HG03378 (cell line): ENCODE results near the gene GMEB1.
"Not testable (repeated sequence)": the region's sequence is repeated elsewhere in the genome, so short reads cannot be mapped to it uniquely, and the experiment has no call there.

Experiments used
- ATAC-seq: cut with Tn5 transposase; IDR thresholded peaks from one replicate; pipeline ENCODE4 v1.9.1; 2021; ENCODE audit warnings: mild to moderate bottlenecking, moderate library complexity; ENCODE audit not compliant: unreplicated experiment

The GMEB1 gene, protein sequence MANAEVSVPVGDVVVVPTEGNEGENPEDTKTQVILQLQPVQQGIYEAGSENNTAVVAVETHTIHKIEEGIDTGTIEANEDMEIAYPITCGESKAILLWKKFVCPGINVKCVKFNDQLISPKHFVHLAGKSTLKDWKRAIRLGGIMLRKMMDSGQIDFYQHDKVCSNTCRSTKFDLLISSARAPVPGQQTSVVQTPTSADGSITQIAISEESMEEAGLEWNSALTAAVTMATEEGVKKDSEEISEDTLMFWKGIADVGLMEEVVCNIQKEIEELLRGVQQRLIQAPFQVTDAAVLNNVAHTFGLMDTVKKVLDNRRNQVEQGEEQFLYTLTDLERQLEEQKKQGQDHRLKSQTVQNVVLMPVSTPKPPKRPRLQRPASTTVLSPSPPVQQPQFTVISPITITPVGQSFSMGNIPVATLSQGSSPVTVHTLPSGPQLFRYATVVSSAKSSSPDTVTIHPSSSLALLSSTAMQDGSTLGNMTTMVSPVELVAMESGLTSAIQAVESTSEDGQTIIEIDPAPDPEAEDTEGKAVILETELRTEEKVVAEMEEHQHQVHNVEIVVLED

DNA sequence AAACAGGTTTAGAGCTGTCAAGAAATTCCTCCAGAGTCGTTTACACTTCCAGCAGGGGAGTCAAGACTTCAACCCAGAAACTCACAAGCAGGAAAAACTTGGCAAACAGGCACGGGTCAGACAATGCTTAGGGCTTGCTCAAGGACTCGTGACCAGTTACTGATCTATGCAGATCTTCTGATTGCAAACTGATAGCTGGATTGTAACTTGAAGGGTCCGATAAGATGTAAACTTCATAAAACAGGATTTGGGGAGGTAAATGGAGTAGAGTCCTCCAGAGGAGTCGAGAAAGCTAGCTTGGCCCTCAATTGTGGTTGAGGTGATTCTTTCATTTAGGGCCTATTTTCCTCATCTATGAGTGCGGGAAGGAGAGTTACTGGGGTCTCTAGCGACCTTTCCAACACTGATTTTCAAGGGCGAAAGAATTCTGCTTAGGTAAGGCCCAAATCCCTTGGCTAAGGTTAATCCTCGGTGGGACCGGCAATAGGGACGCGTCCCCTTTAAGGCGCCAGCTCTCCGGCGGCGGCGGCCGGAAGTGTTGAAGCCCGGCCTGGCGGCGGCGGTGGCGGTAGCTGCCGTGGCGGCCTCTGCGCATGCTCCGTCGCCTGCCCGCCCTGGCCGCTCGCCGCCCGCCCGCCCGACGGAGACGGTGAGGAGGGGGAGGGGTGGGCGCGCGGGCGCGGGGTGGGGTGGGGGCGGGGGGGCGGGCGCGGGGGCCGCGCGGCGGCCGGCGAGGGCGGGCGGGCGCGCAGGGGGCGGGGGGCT, at the start of gene GMEB1:
GMEB1 (plus strand) TSS at position 594 of the 765 bp plus-strand sequence. CDS start 14,829 bp downstream, outside the sequence.
- ATAC-seq, result no peak

- ATAC-seq, result no peak
Observed at GRCh38 chr1:28631713-28632112, 36.9 kb upstream of the GMEB1 start.

DNA sequence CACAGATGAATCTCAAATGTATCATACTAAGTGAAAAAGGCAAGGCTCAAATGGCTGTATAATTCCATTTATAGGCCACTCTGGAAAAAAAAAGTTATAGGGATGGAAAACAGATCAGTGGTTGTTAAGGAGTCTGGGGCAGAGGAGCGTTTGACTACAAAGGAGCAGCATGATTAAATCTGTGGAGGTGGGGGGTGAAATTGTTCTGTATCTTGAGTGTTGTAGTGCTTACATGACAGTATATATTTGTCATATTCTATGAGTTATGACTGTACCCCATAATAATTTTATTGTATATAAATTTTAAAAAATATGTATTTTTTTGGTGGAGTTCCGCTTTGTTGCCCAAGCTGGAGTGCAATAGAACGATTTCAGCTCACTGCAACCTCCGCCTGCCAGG, 36.0 kb upstream of the GMEB1 start:
- ATAC-seq, result no peak

GRCh38 chr1:28640766-28641165, 27.8 kb upstream of the GMEB1 start:
- no peak for ATAC-seq

DNA sequence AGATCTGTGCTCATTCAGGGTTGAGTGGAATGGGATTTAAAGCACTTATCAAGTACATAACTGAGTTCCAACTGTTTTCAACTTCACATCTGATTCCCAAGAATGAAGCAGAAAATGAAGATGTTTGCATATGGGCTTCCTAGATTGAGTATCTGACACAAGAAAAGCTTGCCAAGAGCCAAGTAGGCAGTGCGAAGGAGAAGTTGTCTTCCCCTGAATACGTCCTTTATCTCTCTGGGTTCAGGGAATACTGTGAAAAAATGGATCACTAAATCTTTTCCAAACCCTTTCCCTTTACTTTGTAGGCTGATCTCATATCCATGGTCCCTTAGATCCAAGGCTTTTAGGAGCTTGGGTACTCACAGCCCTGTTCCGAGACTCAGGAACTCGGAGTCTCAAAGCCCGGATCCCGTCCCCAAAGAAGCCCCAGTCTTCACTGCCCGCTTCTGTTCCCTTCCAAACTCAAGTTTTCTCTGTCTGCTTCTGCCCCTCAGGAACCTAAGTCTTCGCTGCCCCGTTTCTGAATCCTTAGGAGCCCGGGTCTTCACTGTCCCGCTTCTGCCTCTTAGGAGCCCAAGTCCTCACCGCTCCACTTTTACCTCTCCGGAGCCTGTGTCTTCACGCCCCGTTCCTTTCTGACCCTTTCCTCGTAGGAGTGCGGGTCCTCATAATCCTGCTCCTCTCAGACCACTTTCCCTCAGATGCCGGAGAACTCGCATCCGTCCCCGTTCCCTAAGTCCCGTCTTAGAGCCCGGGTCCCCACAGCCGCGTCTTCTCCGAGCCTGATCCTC, 26.3 kb upstream of the GMEB1 start:
- ATAC-seq, result peak; percentile 4

- peak; percentile 67 for ATAC-seq
Observed at GRCh38 chr1:28642847-28643635, 25.5 kb upstream of the GMEB1 start, which contains the start of gene TAF12. Gene TAF12, minus strand, starts transcription at chr1:28643067. Its CDS starts 20,986 bp downstream, at chr1:28622081.

GRCh38 chr1:28644494-28644893, 24.1 kb upstream of the GMEB1 start:
- no peak for ATAC-seq

DNA sequence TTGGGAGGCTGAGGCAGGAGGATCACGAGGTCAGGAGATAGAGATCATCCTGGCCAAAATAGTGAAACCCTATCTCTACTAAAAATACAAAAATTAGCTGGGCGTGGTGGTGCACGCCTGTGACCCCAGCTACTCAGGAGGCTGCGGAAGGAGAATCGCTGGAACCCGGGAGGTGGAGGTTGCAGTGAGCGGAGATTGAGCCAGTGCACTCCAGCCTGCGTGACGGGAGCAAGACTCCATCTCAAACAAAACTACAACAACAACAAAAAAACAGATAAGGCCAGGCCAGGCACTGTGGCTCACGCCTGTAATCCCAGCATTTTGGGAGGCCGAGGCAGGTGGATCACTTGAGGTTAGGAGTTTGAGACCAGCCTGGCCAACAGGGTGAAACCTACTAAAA, 23.2 kb upstream of the GMEB1 start:
- not testable (repeated sequence) for ATAC-seq

DNA sequence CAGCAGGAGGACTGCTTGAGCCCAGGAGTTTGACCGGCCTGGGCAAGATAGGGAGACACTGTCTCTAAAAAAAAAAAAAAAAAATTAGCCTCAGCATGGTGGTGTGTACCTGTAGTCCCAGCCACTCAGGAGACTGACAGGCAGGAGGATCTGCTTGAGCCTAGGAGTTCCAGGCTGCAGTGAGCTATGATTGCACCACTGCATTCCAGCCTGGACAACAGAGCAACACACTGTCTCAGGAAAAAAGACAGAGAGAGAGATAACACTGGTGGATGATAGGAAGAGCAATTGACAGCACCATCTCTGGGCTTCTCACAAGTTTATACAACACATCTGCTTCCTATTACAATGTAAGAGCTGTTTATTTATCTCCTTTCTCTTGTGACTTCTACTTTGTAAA, 22.5 kb upstream of the GMEB1 start:
- no peak for ATAC-seq

GRCh38 chr1:28648008-28648473, 20.5 kb upstream of the GMEB1 start:
- peak; percentile 52 for ATAC-seq

DNA sequence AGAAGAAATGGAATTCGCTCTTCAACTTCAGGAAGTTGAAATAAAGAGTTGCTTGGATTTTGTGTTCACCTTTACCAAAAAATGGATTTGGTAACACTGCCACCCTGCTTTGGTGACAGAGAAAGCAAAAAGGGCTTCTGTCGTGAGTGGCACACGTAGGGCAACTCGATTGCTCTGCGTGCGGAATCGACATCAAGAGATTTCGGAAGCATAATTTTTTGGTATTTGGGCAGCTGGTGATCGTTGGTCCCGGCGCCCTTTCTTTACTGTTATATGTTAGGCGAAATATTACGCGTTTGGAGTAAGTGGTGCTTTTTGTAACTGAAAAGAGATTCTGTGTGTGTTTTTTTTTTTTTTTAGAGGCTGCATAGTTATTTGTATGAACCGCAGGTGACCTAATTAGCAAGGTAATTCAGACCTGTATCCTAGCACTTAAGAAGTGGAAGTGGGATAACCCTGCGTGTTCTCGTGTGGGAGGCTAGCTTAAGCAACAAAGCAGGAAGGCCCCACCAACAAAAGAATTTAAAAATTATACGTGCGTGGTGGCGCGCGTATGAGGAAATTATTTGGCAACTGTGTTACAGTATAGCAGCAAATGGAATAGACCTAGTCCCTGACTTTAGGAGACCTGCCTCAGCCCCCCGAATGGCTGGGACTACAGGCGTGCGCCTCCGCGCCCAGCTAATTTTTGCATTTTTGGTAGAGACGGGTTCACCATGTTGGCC, 19.9 kb upstream of the GMEB1 start, which contains the start of gene RNU11:
RNU11 (plus strand) TSS at position 127 of the 725 bp plus-strand sequence.
- peak; percentile 66 for ATAC-seq

DNA sequence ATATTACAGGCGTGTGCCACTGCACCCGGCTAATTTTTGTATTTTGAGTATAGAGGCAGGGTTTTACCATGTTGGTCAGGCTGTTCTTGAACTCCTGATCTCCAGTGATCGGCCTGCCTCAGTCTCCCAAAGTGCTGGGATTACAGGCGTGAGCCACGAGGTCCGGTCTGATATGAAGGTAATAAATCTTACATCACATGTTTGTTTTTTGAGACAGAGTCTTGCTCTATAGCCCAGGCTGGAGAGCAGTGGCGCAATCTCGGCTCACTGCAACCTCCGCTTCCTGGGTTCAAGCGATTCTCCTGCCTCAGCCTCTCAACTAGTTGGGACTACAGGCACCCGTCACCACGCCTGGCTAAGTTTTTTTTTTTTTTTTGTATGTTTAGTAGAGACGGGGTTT, 15.5 kb upstream of the GMEB1 start:
- not testable (repeated sequence) for ATAC-seq

GRCh38 chr1:28653870-28654269, 14.7 kb upstream of the GMEB1 start:
- ATAC-seq, result not testable (repeated sequence)

- not testable (repeated sequence) for ATAC-seq
Observed at GRCh38 chr1:28655448-28656311, 12.9 kb upstream of the GMEB1 start.

DNA sequence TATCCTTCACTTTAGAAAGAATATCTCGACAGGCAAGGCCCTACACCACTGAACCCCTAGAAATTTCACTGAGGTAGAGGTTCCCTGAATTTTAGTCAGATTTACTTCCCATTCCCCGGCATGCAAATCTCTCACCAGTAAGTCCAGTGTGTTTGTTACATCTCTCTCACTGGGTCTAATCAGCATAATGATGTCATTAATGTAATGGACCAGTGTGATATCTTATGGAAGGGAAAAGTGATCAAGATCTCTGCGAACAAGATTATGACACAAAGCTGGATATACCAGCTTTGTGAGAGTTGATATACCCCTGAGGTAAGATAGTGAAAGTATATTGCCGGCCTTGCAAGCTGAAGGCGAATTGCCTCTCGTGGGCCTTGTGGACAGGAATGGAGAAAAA, 12.2 kb upstream of the GMEB1 start:
- ATAC-seq, result no peak

- no peak for ATAC-seq
Observed at GRCh38 chr1:28663871-28664470, 4.6 kb upstream of the GMEB1 start.

DNA sequence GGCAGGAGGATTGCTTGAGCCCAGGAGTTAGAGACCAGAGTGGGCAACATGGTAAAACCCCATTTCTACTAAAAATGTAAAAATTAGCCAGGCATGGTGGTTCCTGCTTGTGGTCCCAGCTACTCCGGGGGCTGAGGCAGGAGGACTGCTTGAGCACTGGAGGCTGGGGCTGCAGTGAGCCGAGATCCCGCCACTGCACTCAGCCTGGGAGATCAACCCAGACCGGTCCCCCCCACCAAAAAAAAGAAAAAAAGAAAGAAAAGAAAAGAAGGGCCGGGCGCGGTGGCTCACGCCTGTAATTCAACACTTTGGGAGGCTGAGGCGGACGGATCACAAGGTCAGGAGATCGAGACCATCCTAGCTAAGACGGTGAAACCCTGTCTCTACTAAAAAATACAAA, 1.8 kb upstream of the GMEB1 start:
- ATAC-seq, result no peak
